ENCODE measurements around the gene CERK.

DNA sequence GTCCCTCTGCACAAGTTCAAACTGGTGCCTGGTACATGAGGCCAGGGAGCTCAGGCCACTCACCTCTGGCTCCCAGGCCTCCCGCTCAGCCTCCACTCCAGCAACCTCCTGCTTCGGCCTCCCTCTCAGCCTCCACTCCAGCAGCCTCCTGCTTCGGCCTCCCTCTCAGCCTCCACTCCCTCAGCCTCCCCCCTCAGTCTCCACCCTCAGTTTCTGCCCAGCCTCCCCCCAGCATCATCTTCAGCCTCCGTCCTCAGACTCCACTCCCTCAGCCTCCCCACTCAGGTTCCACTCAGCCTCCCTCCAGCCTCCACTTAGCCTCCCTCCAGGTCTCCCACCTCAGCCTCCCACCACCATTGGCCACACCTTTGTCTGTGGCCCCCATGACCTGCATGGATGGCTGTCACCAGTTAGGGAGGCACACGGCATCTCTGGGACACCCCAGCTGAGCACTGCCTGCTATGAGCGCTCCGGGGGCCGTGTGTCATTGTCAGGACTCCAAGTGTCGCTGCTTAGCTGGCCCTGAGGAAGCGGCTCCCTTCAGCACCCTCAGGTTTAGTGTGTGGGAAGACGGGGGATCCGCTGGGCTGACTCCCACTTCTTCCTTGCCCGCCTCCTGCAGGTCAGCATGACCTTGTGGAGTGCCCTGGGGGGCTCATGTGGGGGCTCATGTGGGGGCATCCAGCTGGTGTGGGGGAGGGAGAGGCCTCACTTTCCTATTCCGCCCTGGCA lies 78.8 kb downstream of the CERK start:
- TF ChIP-seq POLR2A (IDR thresholded peaks at IDR 0.05; ENCODE audit: low read depth, low read length) (no peak), POLR2AphosphoS5 (IDR thresholded peaks at IDR 0.05; ENCODE audit: low read depth, low read length) (no peak)

Measured in GM12892 (cell line).